Measurements from ENCODE around the gene SMURF2.

DNA sequence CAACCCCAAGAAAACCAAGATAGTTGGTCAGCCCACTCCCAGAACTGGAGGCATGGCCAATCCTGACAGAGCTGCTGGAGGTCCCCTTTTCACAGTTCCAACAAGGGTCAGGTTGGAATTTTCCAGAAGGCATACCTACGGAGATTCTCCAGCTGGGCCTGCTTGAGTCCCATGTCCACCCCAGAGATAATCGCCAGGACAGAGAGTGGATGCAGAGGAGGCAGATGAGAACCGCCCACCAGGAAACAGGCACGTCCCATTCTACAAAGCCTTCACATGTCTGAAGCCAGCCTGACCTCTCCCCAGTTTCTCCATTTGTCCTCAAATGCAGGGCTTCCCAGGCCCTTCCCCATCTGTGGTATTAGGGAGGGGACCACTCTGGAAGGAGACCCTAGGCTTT is 47.4 kb upstream of the SMURF2 start:
- TF ChIP-seq EZH2 (IDR thresholded peaks at IDR 0.05; ENCODE audit: low read depth) = no peak
- TF ChIP-seq, protein P1, sequence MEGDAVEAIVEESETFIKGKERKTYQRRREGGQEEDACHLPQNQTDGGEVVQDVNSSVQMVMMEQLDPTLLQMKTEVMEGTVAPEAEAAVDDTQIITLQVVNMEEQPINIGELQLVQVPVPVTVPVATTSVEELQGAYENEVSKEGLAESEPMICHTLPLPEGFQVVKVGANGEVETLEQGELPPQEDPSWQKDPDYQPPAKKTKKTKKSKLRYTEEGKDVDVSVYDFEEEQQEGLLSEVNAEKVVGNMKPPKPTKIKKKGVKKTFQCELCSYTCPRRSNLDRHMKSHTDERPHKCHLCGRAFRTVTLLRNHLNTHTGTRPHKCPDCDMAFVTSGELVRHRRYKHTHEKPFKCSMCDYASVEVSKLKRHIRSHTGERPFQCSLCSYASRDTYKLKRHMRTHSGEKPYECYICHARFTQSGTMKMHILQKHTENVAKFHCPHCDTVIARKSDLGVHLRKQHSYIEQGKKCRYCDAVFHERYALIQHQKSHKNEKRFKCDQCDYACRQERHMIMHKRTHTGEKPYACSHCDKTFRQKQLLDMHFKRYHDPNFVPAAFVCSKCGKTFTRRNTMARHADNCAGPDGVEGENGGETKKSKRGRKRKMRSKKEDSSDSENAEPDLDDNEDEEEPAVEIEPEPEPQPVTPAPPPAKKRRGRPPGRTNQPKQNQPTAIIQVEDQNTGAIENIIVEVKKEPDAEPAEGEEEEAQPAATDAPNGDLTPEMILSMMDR (conservative IDR thresholded peaks at IDR 0.05) = no peak

All from PC-9 (cell line).